Mucosa of descending colon (tissue), 3 donors: Measurements from ENCODE around the gene RALGAPA2. TPM values are rescaled to one million over a fixed set of nuclear protein-coding genes. Genes with fewer than 3 reads are reported as not detected.

Source experiments
- ATAC-seq: fragments of 200-7000 bp; cut with Tn5 transposase; one replicate; pipeline ENCODE4 v1.9.1; 2020; ENCODE audit warnings: mild to moderate bottlenecking, moderate library complexity
- DNase-seq, 3 donors: peaks; one replicate each; pipeline ENCODE4 v3.0.0-alpha.2; 2020
- H3K36me3 ChIP-seq: fragments of 200-600 bp; one replicate; pipeline ENCODE4 v1.8.0; 2021; ENCODE audit warnings: low read depth, mild to moderate bottlenecking
- H3K4me1 ChIP-seq: fragments of 200-600 bp; one replicate; pipeline ENCODE4 v1.8.0; 2021; ENCODE audit warnings: low read depth, mild to moderate bottlenecking
- H3K4me3 ChIP-seq: fragments of 200-600 bp; one replicate; pipeline ENCODE4 v1.8.0; 2021; ENCODE audit warnings: mild to moderate bottlenecking
- H3K9me3 ChIP-seq: fragments of 200-600 bp; one replicate; pipeline ENCODE4 v1.8.0; 2021; ENCODE audit warnings: mild to moderate bottlenecking
- CTCF ChIP-seq: fragments of 200-600 bp; IDR thresholded peaks from one replicate; pipeline ENCODE4 v1.8.0; 2022; ENCODE audit warnings: antibody characterized with exemption, mild to moderate bottlenecking
- intact Hi-C, 2 donors: fragments of 100-400 bp; cut with DNase I in 1 of 2; cut with micrococcal nuclease in 1 of 2; formaldehyde crosslinking; loops; one replicate each; pipeline versions ENCODE4 v1.11.0 to v1.11.1; 2022; cut with DNase I, micrococcal nuclease
- total RNA-seq, 3 donors: library from RNA; stranded (reverse); fragmentation: NEBNext Ultra II Directional in 2 of 3; extraction: Animal tissue kit (Norgen Biotek cat#: 25700) in 2 of 3; gene quantifications; one replicate each; pipeline versions ENCODE4 v1.2.1 to v1.2.4, GENCODE V29; 2021 to 2023
- donor health status: DM: no; HTN: no; CAD: no; lungs with moderate emphysema.
- donor health status: DM: no; HTN: no; CAD: no.
- donor health status: DM: no; HTN: yes; CAD: no.

Gene RALGAPA2
- total RNA-seq, 3 donors from 2014 or later: 46.3 to 85.9 (median 66.9) TPM

- no peaks in the 10 kb centered on the region for H3K9me3 ChIP-seq
- no peak for TF ChIP-seq CTCF
- ATAC-seq (no peak), DNase-seq (no peak)
- H3K4me1 ChIP-seq: no peaks in the 10 kb centered on the region
- H3K36me3 ChIP-seq: no peaks in the 10 kb centered on the region
- no peak overlapping the region for H3K4me3 ChIP-seq
- intact Hi-C loops: no loop called here
Measured at GRCh38 chr20:20658123-20658522, 54.3 kb downstream of the RALGAPA2 start.

GRCh38 chr20:20657092-20657491 lies 55.4 kb downstream of the RALGAPA2 start:
- intact Hi-C loops: no loop called here
- no peak for ATAC-seq
- H3K4me1 ChIP-seq: no peaks in the 10 kb centered on the region

GRCh38 chr20:20655883-20656282 lies 56.6 kb downstream of the RALGAPA2 start:
- Histone ChIP-seq H3K36me3 (no peaks in the 10 kb centered on the region), H3K4me1 (no peaks in the 10 kb centered on the region), H3K4me3 (no peak overlapping the region), H3K9me3 (no peaks in the 10 kb centered on the region)
- DNase-seq: no peak
- TF ChIP-seq CTCF: no peak
- intact Hi-C loops: no loop called here
- no peak for ATAC-seq

More at GRCh38 chr20:20657092-20657491, 55.4 kb downstream of the RALGAPA2 start:
- H3K36me3 ChIP-seq: no peaks in the 10 kb centered on the region
- DNase-seq: no peak
- no peak for TF ChIP-seq CTCF
- no peak overlapping the region for H3K4me3 ChIP-seq
- H3K9me3 ChIP-seq: no peaks in the 10 kb centered on the region

GRCh38 chr20:20649945-20650344 lies 62.5 kb downstream of the RALGAPA2 start:
- no peak for ATAC-seq
- Histone ChIP-seq H3K9me3 (no peaks in the 10 kb centered on the region), H3K4me3 (no peak overlapping the region), H3K36me3 (no peaks in the 10 kb centered on the region), H3K4me1 (no peaks in the 10 kb centered on the region)
- TF ChIP-seq CTCF: no peak
- intact Hi-C loops: no loop called here
- no peak for DNase-seq

GRCh38 chr20:20643927-20644326 lies 68.5 kb downstream of the RALGAPA2 start:
- intact Hi-C loops: no loop called here
- ATAC-seq: no peak
- H3K36me3 ChIP-seq: no peaks in the 10 kb centered on the region
- TF ChIP-seq CTCF: no peak
- no peaks in the 10 kb centered on the region for H3K9me3 ChIP-seq
- no peak overlapping the region for H3K4me3 ChIP-seq
- H3K4me1 ChIP-seq: no peaks in the 10 kb centered on the region
- no peak for DNase-seq

GRCh38 chr20:20641783-20642182 lies 70.7 kb downstream of the RALGAPA2 start:
- H3K36me3 ChIP-seq: no peaks in the 10 kb centered on the region
- intact Hi-C loops: no loop called here
- no peaks in the 10 kb centered on the region for H3K4me1 ChIP-seq
- H3K4me3 ChIP-seq: no peak overlapping the region
- ATAC-seq (no peak), DNase-seq (no peak)
- no peak for TF ChIP-seq CTCF
- H3K9me3 ChIP-seq: no peaks in the 10 kb centered on the region
